Type B pancreatic cell (in vitro differentiated cells): ENCODE data around the gene GCSAML. TPM values are rescaled to one million over a fixed set of nuclear protein-coding genes. Genes with fewer than 3 reads are reported as not detected.
A peak's percentile ranks its signal among the peaks of the same experiment; 100 is the strongest.

Experiments used
- DNase-seq: peaks from one replicate; pipeline ENCODE4 v3.0.0; 2021; ENCODE audit warnings: mixed read lengths; ENCODE audit not compliant: unreplicated experiment; ENCODE audit errors: extremely low spot score
- H3K27ac Mint-ChIP-seq: 2 replicates; pipeline ENCODE4 v1.8.0; 2021; ENCODE audit warnings: mild to moderate bottlenecking, mixed read lengths
- H3K27me3 Mint-ChIP-seq: 2 replicates; pipeline ENCODE4 v1.8.0; 2021; ENCODE audit warnings: mixed read lengths
- H3K36me3 Mint-ChIP-seq: 2 replicates; pipeline ENCODE4 v1.8.0; 2021; ENCODE audit warnings: mixed read lengths
- H3K4me1 Mint-ChIP-seq: one replicate; pipeline ENCODE4 v1.8.0; 2021; ENCODE audit warnings: mixed read lengths; ENCODE audit not compliant: unreplicated experiment
- H3K4me3 Mint-ChIP-seq: 2 replicates; pipeline ENCODE4 v1.8.0; 2021; ENCODE audit warnings: mild to moderate bottlenecking, mixed read lengths
- H3K9me3 Mint-ChIP-seq: 2 replicates; pipeline ENCODE4 v1.8.0; 2021; ENCODE audit warnings: mixed read lengths
- total RNA-seq: library from RNA; stranded (reverse); gene quantifications from 2 replicates; pipeline ENCODE4 v1.2.1, GENCODE V29; 2021; ENCODE audit warnings: low replicate concordance
- TF ChIP-seq, protein P1 (sequence below): fragments of 200-600 bp; sonication (generic); conservative IDR thresholded peaks from 2 replicates; pipeline ENCODE4 v1.5.0; 2021; ENCODE audit warnings: antibody characterized with exemption, mild to moderate bottlenecking

Gene GCSAML
- total RNA-seq, 1 donor from 2014 or later: not detected

DNA sequence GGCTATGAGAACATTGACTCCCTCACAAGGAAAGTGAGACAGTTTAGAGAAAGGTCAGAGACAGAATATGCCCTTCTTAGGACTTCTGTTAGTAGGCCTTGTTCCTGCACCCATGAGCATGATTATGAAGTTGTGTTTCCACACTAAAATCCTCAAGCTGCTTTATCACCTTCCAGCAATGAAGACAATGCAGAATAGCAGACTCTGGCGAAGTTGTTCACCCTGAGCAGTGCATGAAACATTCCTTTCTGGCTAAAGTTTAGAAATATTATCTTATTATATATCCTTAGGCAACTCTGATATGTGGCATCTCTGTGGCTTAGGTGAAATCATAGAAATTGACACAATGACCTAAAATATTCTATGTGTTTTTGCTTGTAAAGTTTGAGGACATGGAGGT is 25.3 kb downstream of the GCSAML start:
- no peaks in the 10 kb centered on the region for H3K36me3 Mint-ChIP-seq

DNA sequence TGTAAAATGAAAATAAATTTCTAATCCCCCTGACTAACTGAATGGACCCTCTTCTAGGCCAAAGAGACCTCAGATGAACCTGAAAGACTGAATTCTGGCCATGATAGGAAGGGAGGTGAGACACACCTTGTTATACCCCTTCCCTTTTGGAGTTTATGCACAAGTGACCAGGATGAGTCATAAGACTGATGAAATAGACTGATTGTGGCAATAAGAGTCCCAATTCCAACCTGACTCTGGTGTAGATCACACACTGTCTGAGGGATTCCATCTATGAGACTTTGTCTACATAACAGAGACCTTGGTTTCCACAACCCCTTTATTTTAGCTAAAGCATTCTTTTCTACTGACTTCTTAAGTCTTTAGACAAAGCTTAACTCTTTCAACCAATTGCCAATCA is 25.7 kb downstream of the GCSAML start:
- Mint-ChIP-seq H3K4me3 (no peak overlapping the region), H3K9me3 (peaks cover 6% of the 10 kb centered on the region), H3K27me3 (no peaks in the 10 kb centered on the region), H3K36me3 (no peaks in the 10 kb centered on the region), H3K4me1 (no peaks in the 10 kb centered on the region), H3K27ac (no peak overlapping the region)
- no peak for DNase-seq
- TF ChIP-seq, protein P1, sequence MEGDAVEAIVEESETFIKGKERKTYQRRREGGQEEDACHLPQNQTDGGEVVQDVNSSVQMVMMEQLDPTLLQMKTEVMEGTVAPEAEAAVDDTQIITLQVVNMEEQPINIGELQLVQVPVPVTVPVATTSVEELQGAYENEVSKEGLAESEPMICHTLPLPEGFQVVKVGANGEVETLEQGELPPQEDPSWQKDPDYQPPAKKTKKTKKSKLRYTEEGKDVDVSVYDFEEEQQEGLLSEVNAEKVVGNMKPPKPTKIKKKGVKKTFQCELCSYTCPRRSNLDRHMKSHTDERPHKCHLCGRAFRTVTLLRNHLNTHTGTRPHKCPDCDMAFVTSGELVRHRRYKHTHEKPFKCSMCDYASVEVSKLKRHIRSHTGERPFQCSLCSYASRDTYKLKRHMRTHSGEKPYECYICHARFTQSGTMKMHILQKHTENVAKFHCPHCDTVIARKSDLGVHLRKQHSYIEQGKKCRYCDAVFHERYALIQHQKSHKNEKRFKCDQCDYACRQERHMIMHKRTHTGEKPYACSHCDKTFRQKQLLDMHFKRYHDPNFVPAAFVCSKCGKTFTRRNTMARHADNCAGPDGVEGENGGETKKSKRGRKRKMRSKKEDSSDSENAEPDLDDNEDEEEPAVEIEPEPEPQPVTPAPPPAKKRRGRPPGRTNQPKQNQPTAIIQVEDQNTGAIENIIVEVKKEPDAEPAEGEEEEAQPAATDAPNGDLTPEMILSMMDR: no peak

More for the DNA sequence above, 25.3 kb downstream of the GCSAML start:
- H3K4me3 Mint-ChIP-seq: no peak overlapping the region
- H3K4me1 Mint-ChIP-seq: no peaks in the 10 kb centered on the region
- TF ChIP-seq, protein P1: no peak
- no peak for DNase-seq
- no peak overlapping the region for H3K27ac Mint-ChIP-seq
- H3K9me3 Mint-ChIP-seq: peaks cover 6% of the 10 kb centered on the region
- no peaks in the 10 kb centered on the region for H3K27me3 Mint-ChIP-seq

DNA sequence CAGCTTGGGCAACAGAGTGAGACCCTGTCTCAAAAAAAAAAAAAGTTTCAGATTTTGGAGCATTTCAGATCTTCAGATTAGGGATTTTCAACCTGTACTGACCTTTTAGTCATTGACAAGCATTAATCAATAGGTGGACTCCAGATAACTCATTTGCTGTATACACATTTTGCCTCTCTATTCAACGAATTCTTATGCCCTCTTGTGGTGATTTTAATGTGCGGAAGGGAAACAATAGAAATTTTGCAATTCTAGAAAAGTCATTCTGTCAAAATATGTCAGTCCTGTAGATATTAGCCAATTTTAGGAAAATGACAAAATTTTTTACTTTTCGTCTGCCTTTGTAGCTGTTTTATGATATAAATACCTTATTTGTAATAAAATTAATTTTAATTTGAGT is 27.6 kb downstream of the GCSAML start:
- Mint-ChIP-seq H3K9me3 (no peaks in the 10 kb centered on the region), H3K36me3 (no peaks in the 10 kb centered on the region), H3K27me3 (no peaks in the 10 kb centered on the region), H3K27ac (no peak overlapping the region), H3K4me1 (no peaks in the 10 kb centered on the region), H3K4me3 (no peak overlapping the region)
- TF ChIP-seq, protein P1: peak; percentile 71
- no peak for DNase-seq

DNA sequence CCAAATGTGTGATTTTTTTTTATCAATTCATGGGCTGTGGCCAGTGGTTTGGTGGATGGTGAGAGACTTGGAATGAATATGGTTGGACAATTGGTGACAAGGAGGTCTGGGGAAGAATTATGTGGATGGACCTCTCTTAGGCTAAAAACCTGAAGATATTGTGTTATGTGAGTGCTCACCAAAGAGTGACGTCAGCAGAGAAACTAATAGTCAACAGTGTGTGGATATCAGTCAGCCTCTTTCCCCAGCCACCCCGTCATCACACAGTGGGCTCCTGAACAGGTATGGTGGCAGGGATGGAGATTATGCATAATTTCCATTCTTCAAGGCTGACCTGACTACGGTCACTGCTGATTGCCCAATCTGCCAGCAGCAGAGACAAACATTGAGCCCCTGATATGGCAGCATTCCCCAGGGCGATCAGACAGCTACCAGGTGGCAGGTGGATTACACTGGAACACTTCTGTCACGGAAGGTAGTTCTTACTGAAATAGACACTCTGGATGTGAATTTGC is 30.1 kb downstream of the GCSAML start:
- no peak for DNase-seq
- H3K9me3 Mint-ChIP-seq: no peaks in the 10 kb centered on the region
- no peak overlapping the region for H3K27ac Mint-ChIP-seq
- no peaks in the 10 kb centered on the region for H3K27me3 Mint-ChIP-seq
- no peak overlapping the region for H3K4me3 Mint-ChIP-seq
- H3K4me1 Mint-ChIP-seq: no peaks in the 10 kb centered on the region
- TF ChIP-seq, protein P1: no peak
- H3K36me3 Mint-ChIP-seq: no peaks in the 10 kb centered on the region

DNA sequence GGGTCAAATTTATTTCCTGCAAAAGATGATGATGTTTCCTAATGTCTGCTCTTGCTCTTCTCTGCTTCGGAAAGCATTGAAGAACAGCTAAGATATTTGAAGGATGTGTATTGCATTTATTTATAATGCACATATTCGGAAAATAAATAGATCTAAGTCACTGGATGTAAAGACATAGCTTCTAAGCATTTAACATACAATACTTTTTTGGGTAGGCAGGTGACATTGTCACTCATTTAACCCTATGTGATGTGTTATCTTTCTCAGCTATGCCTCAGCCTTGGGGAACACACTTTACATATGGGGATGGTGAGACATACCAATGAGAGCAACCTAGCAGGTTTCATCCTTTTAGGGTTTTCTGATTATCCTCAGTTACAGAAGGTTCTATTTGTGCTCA is 39.1 kb downstream of the GCSAML start, which contains the start of gene OR2G2:
OR2G2 (plus strand) TSS at position 301 of the 400 bp plus-strand sequence; CDS start at position 301, 0 bp downstream.
- H3K36me3 Mint-ChIP-seq: no peaks in the 10 kb centered on the region
- H3K27ac Mint-ChIP-seq: no peak within 1 kb of the TSS
- DNase-seq: no peak
- H3K9me3 Mint-ChIP-seq: no peaks in the 10 kb centered on the region
- H3K4me3 Mint-ChIP-seq: no peak within 1 kb of the TSS
- H3K4me1 Mint-ChIP-seq: no peaks in the 10 kb centered on the region
- TF ChIP-seq, protein P1: no peak
- H3K27me3 Mint-ChIP-seq: no peaks in the 10 kb centered on the region

DNA sequence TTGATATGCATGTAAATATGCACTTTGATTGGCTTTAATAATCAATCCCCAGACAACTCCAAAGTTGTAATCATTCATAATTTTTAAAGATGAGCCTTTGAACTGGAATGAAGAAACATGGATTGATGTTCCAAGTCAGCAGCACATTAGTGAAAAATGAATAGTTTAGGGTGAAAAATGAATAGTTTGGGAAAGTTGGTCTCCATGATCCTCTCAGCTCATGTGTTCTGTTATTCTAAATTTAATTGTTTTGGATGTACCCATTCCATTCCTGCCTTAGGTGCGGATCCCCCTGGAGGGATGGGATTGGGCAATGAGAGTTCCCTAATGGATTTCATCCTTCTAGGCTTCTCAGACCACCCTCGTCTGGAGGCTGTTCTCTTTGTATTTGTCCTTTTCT is 56.4 kb downstream of the GCSAML start, which contains the start of gene OR2G3:
OR2G3 (plus strand) TSS at position 301 of the 400 bp plus-strand sequence; CDS start at position 301, 0 bp downstream.
- H3K4me3 Mint-ChIP-seq: no peak within 1 kb of the TSS
- H3K36me3 Mint-ChIP-seq: no peaks in the 10 kb centered on the region
- no peaks in the 10 kb centered on the region for H3K9me3 Mint-ChIP-seq
- no peaks in the 10 kb centered on the region for H3K27me3 Mint-ChIP-seq
- no peak within 1 kb of the TSS for H3K27ac Mint-ChIP-seq
- no peaks in the 10 kb centered on the region for H3K4me1 Mint-ChIP-seq
- TF ChIP-seq, protein P1: no peak
- DNase-seq: no peak
